DND-41 (cell line): Measurements from ENCODE around the gene IL7R.

ENCODE experiments used
- EZH2 ChIP-seq: IDR thresholded peaks from 3 replicates; pipeline ENCODE4 v1.6.1; 2012; ENCODE audit warnings: borderline replicate concordance, low read depth, mild to moderate bottlenecking, moderate library complexity, low read length, inconsistent platforms; ENCODE audit not compliant: severe bottlenecking
- TF ChIP-seq, protein P1 (sequence below): IDR thresholded peaks from 2 replicates; pipeline ENCODE4 v1.5.1; 2012; ENCODE audit warnings: borderline replicate concordance, low read length, moderate library complexity, mild to moderate bottlenecking; ENCODE audit not compliant: poor library complexity, severe bottlenecking; ENCODE audit errors: extremely low read depth

DNA sequence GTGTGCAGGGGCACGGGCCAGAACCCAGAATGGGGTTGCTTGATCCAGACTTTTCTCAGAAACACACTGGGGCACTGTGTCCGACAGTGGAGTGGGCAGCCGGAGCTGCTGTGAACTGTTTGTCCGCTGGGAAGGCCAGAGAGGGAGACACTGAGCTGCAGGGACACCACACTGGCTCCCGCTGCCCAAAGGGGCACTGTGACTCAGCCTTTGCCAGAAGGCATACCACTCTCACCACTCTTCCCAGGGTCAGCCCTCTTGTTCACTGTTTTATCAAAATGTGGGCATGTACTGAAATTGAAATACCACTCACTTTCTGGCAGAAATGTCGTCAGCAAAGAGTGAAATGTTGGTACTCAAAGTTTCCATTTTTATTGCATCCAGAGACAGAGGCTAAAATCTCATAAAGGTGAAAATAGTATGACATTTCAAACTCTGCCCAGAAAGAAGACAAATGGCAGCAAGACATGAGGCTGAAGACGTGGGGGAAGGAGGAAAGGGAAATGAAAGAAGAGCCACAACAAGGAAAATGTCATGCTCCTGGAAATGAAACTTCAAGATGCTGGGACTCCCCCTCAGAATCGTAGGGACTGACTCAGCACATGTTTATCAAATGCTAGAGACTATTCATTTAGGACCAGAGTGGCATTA, 4.5 kb upstream of the IL7R start:
- TF ChIP-seq, protein P1, sequence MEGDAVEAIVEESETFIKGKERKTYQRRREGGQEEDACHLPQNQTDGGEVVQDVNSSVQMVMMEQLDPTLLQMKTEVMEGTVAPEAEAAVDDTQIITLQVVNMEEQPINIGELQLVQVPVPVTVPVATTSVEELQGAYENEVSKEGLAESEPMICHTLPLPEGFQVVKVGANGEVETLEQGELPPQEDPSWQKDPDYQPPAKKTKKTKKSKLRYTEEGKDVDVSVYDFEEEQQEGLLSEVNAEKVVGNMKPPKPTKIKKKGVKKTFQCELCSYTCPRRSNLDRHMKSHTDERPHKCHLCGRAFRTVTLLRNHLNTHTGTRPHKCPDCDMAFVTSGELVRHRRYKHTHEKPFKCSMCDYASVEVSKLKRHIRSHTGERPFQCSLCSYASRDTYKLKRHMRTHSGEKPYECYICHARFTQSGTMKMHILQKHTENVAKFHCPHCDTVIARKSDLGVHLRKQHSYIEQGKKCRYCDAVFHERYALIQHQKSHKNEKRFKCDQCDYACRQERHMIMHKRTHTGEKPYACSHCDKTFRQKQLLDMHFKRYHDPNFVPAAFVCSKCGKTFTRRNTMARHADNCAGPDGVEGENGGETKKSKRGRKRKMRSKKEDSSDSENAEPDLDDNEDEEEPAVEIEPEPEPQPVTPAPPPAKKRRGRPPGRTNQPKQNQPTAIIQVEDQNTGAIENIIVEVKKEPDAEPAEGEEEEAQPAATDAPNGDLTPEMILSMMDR = no peak
- no peak for TF ChIP-seq EZH2
